Spleen (tissue), 3 donors: Measurements from ENCODE around the gene PDIA3.

Experiments used
- POLR2A ChIP-seq, 3 donors: fragments of 450-650 bp; IDR thresholded peaks; one replicate each; pipeline ENCODE4 v1.5.1; 2017; ENCODE audit warnings: antibody characterized with exemption in 3 of 3, mild to moderate bottlenecking in 1 of 3
- POLR2AphosphoS5 ChIP-seq, 3 donors: sonication (generic); formaldehyde crosslinking; IDR thresholded peaks; one replicate each; pipeline ENCODE4 v1.5.1; 2017; ENCODE audit warnings: antibody characterized with exemption in 3 of 3

DNA sequence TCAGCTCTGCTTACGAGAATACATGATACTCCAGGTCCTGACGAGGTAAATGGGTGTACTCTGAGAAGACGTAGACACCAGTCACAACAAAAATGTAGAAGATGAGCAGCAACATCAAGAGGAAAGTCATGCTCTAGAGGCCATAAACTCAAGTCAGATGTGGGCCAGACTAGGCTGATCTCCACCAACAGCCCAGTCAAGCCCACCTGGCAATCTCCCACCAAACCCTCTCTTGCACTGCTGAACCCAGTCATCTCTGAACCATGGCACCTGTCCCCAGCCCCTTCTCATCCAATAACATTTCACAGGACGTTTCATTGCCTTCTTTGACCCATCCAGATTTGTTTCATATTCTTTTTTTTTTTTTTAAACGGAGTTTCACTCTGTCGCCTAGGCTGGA is 10.8 kb upstream of the PDIA3 start:
- TF ChIP-seq POLR2A (IDR thresholded peaks at IDR 0.05) (no peak), POLR2AphosphoS5 (IDR thresholded peaks at IDR 0.05) (no peak)
